ENCODE measurements around the gene NADSYN1. TPM values are rescaled to one million over a fixed set of nuclear protein-coding genes. Genes with fewer than 3 reads are reported as not detected.

NADSYN1 gene
- total RNA-seq, 1 donor from 2014 or later: 45.1 TPM

GRCh38 chr11:71458146-71459070 lies 5.4 kb downstream of the NADSYN1 start:
- no peak for TF ChIP-seq CTCF (conservative IDR thresholded peaks at IDR 0.05)
- no peak for DNase-seq (ENCODE audit: low read depth, low spot score)
- peaks cover 2% of the 10 kb centered on the region for H3K36me3 Mint-ChIP-seq (ENCODE audit: low read depth)
- H3K4me3 Mint-ChIP-seq: peak overlapping the region; percentile 16
- no peaks in the 10 kb centered on the region for H3K27me3 Mint-ChIP-seq (ENCODE audit: low read depth)
- H3K27ac Mint-ChIP-seq (ENCODE audit: unreplicated experiment): no peak overlapping the region
- H3K9me3 Mint-ChIP-seq: no peaks in the 10 kb centered on the region
- peaks cover 35% of the 10 kb centered on the region for H3K4me1 Mint-ChIP-seq

DNA sequence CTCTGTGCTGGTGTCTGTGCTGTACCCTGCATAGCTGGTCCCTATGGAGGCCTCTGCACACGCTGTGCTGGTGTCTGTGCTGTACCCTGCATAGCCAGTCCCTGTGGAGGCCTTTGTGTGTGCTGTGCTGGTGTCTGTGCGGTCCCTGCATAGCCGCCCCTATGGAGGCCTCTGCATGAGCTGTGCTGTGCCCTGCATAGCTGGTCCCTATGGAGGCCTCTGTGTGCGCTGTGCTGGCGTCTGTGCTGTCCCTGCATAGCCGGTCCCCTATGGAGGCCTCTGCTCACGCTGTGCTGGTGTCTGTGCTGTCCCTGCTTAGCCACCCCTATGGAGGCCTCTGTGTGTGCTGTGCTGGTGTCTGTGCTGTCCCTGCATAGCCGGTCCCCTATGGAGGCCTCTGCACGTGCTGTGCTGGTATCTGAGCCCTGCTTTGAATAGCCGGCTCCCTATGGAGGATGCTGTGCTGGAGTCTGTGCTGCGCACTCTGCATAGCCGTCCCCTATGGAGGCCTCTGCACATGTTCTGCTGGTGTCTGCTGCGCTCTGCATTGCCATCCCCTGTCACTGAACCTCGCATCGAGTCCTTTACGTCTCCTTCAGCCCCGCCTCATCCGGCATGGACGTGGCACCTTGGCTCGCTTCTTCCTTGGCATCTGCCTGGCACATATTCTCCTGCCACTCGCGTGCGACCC lies 6.2 kb downstream of the NADSYN1 start:
- no peak for TF ChIP-seq CTCF (conservative IDR thresholded peaks at IDR 0.05)

GRCh38 chr11:71459767-71460320 lies 6.8 kb downstream of the NADSYN1 start:
- Mint-ChIP-seq H3K4me1 (peaks cover 33% of the 10 kb centered on the region), H3K27ac (ENCODE audit: unreplicated experiment) (peak overlapping the region; percentile 94), H3K36me3 (ENCODE audit: low read depth) (peaks cover 3% of the 10 kb centered on the region), H3K27me3 (ENCODE audit: low read depth) (no peaks in the 10 kb centered on the region), H3K9me3 (no peaks in the 10 kb centered on the region), H3K4me3 (peak overlapping the region; percentile 56)
- TF ChIP-seq CTCF (conservative IDR thresholded peaks at IDR 0.05): no peak
- DNase-seq (ENCODE audit: low read depth, low spot score): peak; percentile 46

More for the DNA sequence above, 6.2 kb downstream of the NADSYN1 start:
- H3K27me3 Mint-ChIP-seq (ENCODE audit: low read depth): no peaks in the 10 kb centered on the region
- no peak for DNase-seq (ENCODE audit: low read depth, low spot score)
- H3K4me3 Mint-ChIP-seq: peak overlapping the region; percentile 56
- H3K36me3 Mint-ChIP-seq (ENCODE audit: low read depth): peaks cover 2% of the 10 kb centered on the region
- H3K9me3 Mint-ChIP-seq: no peaks in the 10 kb centered on the region
- peaks cover 32% of the 10 kb centered on the region for H3K4me1 Mint-ChIP-seq
- peak overlapping the region; percentile 94 for H3K27ac Mint-ChIP-seq (ENCODE audit: unreplicated experiment)

GRCh38 chr11:71461696-71462095 lies 8.7 kb downstream of the NADSYN1 start:
- Mint-ChIP-seq H3K4me3 (no peak overlapping the region), H3K27ac (ENCODE audit: unreplicated experiment) (no peak overlapping the region), H3K9me3 (no peaks in the 10 kb centered on the region), H3K4me1 (peaks cover 38% of the 10 kb centered on the region), H3K27me3 (ENCODE audit: low read depth) (no peaks in the 10 kb centered on the region), H3K36me3 (ENCODE audit: low read depth) (peaks cover 8% of the 10 kb centered on the region)
- TF ChIP-seq CTCF (conservative IDR thresholded peaks at IDR 0.05): no peak
- no peak for DNase-seq (ENCODE audit: low read depth, low spot score)

GRCh38 chr11:71462726-71463125 lies 9.7 kb downstream of the NADSYN1 start:
- Mint-ChIP-seq H3K27ac (ENCODE audit: unreplicated experiment) (no peak overlapping the region), H3K36me3 (ENCODE audit: low read depth) (peaks cover 14% of the 10 kb centered on the region), H3K27me3 (ENCODE audit: low read depth) (no peaks in the 10 kb centered on the region), H3K4me3 (no peak overlapping the region), H3K4me1 (peaks cover 38% of the 10 kb centered on the region), H3K9me3 (no peaks in the 10 kb centered on the region)
- no peak for DNase-seq (ENCODE audit: low read depth, low spot score)
- TF ChIP-seq CTCF (conservative IDR thresholded peaks at IDR 0.05): no peak
